ENCODE results near the gene ANKRD11. TPM values are rescaled to one million over a fixed set of nuclear protein-coding genes. Genes with fewer than 3 reads are reported as not detected.

ANKRD11 gene
- total RNA-seq, 1 experiment from 2014 or later, result 297 TPM

DNA sequence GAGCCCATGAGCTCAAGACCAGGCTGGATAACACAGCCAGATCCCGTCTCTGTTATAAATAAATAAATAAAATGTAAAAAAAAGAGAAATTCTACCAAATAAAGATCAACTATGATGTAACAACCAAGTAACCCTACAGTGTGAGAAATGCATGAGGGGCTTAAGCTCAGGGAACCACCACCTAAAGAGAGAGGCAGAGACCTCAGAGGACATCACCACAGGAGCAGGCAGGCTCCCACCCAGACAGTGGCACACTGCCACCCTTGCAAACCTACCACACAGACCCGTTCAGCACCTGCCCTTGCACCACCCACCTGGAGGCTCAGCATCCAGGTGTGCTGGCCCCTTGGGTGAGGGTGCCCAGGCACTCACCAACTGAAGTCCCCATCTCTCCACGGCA lies 45.6 kb downstream of the ANKRD11 start:
- peaks cover 57% of the 10 kb centered on the region for H3K36me3 Mint-ChIP-seq (ENCODE audit: insufficient read depth, unreplicated experiment)
- H3K4me1 Mint-ChIP-seq (ENCODE audit: low read depth, unreplicated experiment), result peaks cover 62% of the 10 kb centered on the region
- no peak for DNase-seq
- H3K4me3 ChIP-seq (ENCODE audit: low read depth, low read length), result no peak overlapping the region
- intact Hi-C loops (cut with micrococcal nuclease; ENCODE audit: unreplicated experiment), result no loop called here
- H3K9me3 ChIP-seq, result no peaks in the 10 kb centered on the region
- H3K27me3 ChIP-seq (replicated peaks; ENCODE audit: control insufficient read depth, insufficient read depth, low read length), result no peaks in the 10 kb centered on the region
- peaks cover 37% of the 10 kb centered on the region for H3K4me1 ChIP-seq
- no peak overlapping the region for H3K4me3 Mint-ChIP-seq (ENCODE audit: unreplicated experiment)
- H3K9me3 Mint-ChIP-seq (ENCODE audit: unreplicated experiment), result no peaks in the 10 kb centered on the region
- H3K27me3 Mint-ChIP-seq (ENCODE audit: insufficient read depth, unreplicated experiment), result no peaks in the 10 kb centered on the region
- H3K36me3 ChIP-seq (ENCODE audit: control insufficient read depth, insufficient read depth, low read length), result no peaks in the 10 kb centered on the region
- TF ChIP-seq, protein P1, sequence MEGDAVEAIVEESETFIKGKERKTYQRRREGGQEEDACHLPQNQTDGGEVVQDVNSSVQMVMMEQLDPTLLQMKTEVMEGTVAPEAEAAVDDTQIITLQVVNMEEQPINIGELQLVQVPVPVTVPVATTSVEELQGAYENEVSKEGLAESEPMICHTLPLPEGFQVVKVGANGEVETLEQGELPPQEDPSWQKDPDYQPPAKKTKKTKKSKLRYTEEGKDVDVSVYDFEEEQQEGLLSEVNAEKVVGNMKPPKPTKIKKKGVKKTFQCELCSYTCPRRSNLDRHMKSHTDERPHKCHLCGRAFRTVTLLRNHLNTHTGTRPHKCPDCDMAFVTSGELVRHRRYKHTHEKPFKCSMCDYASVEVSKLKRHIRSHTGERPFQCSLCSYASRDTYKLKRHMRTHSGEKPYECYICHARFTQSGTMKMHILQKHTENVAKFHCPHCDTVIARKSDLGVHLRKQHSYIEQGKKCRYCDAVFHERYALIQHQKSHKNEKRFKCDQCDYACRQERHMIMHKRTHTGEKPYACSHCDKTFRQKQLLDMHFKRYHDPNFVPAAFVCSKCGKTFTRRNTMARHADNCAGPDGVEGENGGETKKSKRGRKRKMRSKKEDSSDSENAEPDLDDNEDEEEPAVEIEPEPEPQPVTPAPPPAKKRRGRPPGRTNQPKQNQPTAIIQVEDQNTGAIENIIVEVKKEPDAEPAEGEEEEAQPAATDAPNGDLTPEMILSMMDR (IDR thresholded peaks at IDR 0.05; ENCODE audit: insufficient read depth in 1 of 2, low read depth in 1 of 2, low read length in 1 of 2, severe bottlenecking in 1 of 2, unreplicated experiment in 1 of 2), result no peak
- CTCF ChIA-PET, result no interaction called here
- POLR2A ChIA-PET, result no interaction called here
- H3K27ac Mint-ChIP-seq (ENCODE audit: unreplicated experiment), result no peak overlapping the region
- no TSS peak for BruUV-seq (replicated peaks)

DNA sequence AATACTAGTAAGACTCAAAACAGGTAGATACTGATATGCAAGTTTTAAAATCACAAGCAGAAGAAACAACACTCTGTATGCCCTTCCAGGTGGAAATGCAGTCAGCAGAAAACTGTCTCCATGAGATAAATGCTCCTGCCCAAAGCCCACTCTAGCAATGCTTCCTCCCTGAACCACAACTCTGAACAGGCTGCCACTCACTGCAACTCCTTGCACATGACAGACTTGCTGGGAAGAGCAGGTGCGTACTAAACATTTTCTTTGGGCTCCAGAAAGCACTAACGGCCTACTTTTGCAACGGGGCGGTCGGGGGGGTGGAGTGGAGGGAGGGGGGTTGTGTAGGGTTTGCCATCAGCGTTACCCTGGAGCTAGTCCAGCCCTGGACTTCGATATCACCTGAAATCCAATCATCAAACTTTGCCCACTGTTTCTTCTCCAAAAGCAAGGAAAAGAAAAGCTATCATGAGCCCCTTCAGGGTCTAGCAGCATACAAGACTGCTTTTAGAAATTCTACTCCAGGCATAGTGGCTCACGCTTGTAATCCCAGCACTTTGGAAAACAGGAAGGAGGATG lies 46.1 kb downstream of the ANKRD11 start:
- no peaks in the 10 kb centered on the region for H3K36me3 ChIP-seq (ENCODE audit: control insufficient read depth, insufficient read depth, low read length)
- intact Hi-C loops (cut with micrococcal nuclease; ENCODE audit: unreplicated experiment), result no loop called here
- H3K4me1 ChIP-seq, result peaks cover 35% of the 10 kb centered on the region
- no peak overlapping the region for H3K4me3 Mint-ChIP-seq (ENCODE audit: unreplicated experiment)
- H3K27me3 Mint-ChIP-seq (ENCODE audit: insufficient read depth, unreplicated experiment), result no peaks in the 10 kb centered on the region
- peaks cover 67% of the 10 kb centered on the region for H3K4me1 Mint-ChIP-seq (ENCODE audit: low read depth, unreplicated experiment)
- CTCF ChIA-PET, result no interaction called here
- POLR2A ChIA-PET, result interaction anchor here (0.6 kb wide), 1 partner anchor 228 kb away, joined by 3 read pairs; no protein-coding TSS in a partner anchor
- no peaks in the 10 kb centered on the region for H3K27me3 ChIP-seq (replicated peaks; ENCODE audit: control insufficient read depth, insufficient read depth, low read length)
- TF ChIP-seq, protein P1 (IDR thresholded peaks at IDR 0.05; ENCODE audit: insufficient read depth in 1 of 2, low read depth in 1 of 2, low read length in 1 of 2, severe bottlenecking in 1 of 2, unreplicated experiment in 1 of 2), result no peak
- no peak overlapping the region for H3K27ac Mint-ChIP-seq (ENCODE audit: unreplicated experiment)
- no TSS peak for BruUV-seq (replicated peaks)
- no peaks in the 10 kb centered on the region for H3K9me3 Mint-ChIP-seq (ENCODE audit: unreplicated experiment)
- H3K9me3 ChIP-seq, result no peaks in the 10 kb centered on the region
- peaks cover 57% of the 10 kb centered on the region for H3K36me3 Mint-ChIP-seq (ENCODE audit: insufficient read depth, unreplicated experiment)
- no peak for DNase-seq
- H3K4me3 ChIP-seq (ENCODE audit: low read depth, low read length), result no peak overlapping the region

DNA sequence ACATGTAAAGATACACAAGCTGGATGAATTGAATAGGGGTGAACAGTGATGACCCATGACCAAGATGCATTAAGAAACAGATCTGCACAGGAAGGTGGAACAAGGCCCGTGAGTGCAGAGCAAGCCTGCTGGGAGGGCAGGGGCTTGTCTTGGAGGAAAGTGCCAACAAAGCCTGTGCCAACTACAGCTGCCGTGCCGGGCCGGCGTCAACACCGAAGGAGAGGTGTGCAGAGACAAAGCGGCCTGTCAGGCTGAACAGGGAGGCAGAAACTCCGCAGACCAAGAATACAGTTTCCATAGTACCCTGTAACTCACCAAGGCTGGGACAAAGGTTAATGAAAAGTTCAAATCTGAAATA lies 46.7 kb downstream of the ANKRD11 start:
- BruUV-seq (replicated peaks), result no TSS peak
- POLR2A ChIA-PET, result interaction anchor here (0.6 kb wide), 1 partner anchor 227 kb away, joined by 3 read pairs; no protein-coding TSS in a partner anchor
- DNase-seq, result no peak
- H3K36me3 ChIP-seq (ENCODE audit: control insufficient read depth, insufficient read depth, low read length), result no peaks in the 10 kb centered on the region
- TF ChIP-seq, protein P1 (IDR thresholded peaks at IDR 0.05; ENCODE audit: insufficient read depth in 1 of 2, low read depth in 1 of 2, low read length in 1 of 2, severe bottlenecking in 1 of 2, unreplicated experiment in 1 of 2), result no peak
- intact Hi-C loops (cut with micrococcal nuclease; ENCODE audit: unreplicated experiment), result no loop called here
- Mint-ChIP-seq H3K4me1 (ENCODE audit: low read depth, unreplicated experiment) (peaks cover 64% of the 10 kb centered on the region), H3K36me3 (ENCODE audit: insufficient read depth, unreplicated experiment) (peaks cover 52% of the 10 kb centered on the region), H3K9me3 (ENCODE audit: unreplicated experiment) (no peaks in the 10 kb centered on the region), H3K27me3 (ENCODE audit: insufficient read depth, unreplicated experiment) (no peaks in the 10 kb centered on the region), H3K27ac (ENCODE audit: unreplicated experiment) (no peak overlapping the region), H3K4me3 (ENCODE audit: unreplicated experiment) (no peak overlapping the region)
- no peaks in the 10 kb centered on the region for H3K9me3 ChIP-seq
- no peak overlapping the region for H3K4me3 ChIP-seq (ENCODE audit: low read depth, low read length)
- peaks cover 35% of the 10 kb centered on the region for H3K4me1 ChIP-seq
- no peaks in the 10 kb centered on the region for H3K27me3 ChIP-seq (replicated peaks; ENCODE audit: control insufficient read depth, insufficient read depth, low read length)
- CTCF ChIA-PET, result no interaction called here

Measured in Caco-2 (cell line).